ENCODE measurements around the gene ELK3. TPM values are rescaled to one million over a fixed set of nuclear protein-coding genes. Genes with fewer than 3 reads are reported as not detected.
"Not testable (repeated sequence)": the region's sequence is repeated elsewhere in the genome, so short reads cannot be mapped to it uniquely, and the experiment has no call there.

Gene ELK3
- total RNA-seq, 1 experiment from 2014 or later, result 17.8 TPM

- DNase-seq (ENCODE audit: low spot score), result no peak
These were observed 109.5 kb downstream of the ELK3 start for GRCh38 chr12:96303653-96304052.

- DNase-seq (ENCODE audit: low spot score), result no peak
These were observed 111.5 kb downstream of the ELK3 start for GRCh38 chr12:96305665-96306064.

GRCh38 chr12:96308881-96309280 lies 114.7 kb downstream of the ELK3 start:
- DNase-seq (ENCODE audit: low spot score), result no peak

GRCh38 chr12:96310067-96310466 lies 115.9 kb downstream of the ELK3 start:
- no peak for DNase-seq (ENCODE audit: low spot score)

GRCh38 chr12:96311191-96311590 lies 117.0 kb downstream of the ELK3 start:
- no peak for DNase-seq (ENCODE audit: low spot score)

- no peak for DNase-seq (ENCODE audit: low spot score)
These were observed 119.4 kb downstream of the ELK3 start for GRCh38 chr12:96313606-96314005.

- no peak for DNase-seq (ENCODE audit: low spot score)
These were observed 120.5 kb downstream of the ELK3 start for GRCh38 chr12:96314723-96315122.

GRCh38 chr12:96315741-96316481 lies 121.7 kb downstream of the ELK3 start:
- DNase-seq (ENCODE audit: low spot score), result not testable (repeated sequence)

GRCh38 chr12:96317801-96318200 lies 123.6 kb downstream of the ELK3 start:
- DNase-seq (ENCODE audit: low spot score), result not testable (repeated sequence)

Other genes starting within 250 kb of the ELK3 start
- 0.14 and 0.27 TPM in 2 replicates for gene HAL, start 198.0 kb upstream of the ELK3 start, total RNA-seq (2014; rRNA removed; shearing (Covaris generic))
- 67.7 and 85.7 TPM in 2 replicates for gene LTA4H, start 158.8 kb upstream of the ELK3 start, total RNA-seq (2014; rRNA removed; shearing (Covaris generic))
- 25.4 and 26.9 TPM in 2 replicates for gene CDK17, start 206.1 kb downstream of the ELK3 start, total RNA-seq (2014; rRNA removed; shearing (Covaris generic))